Urothelium cell line (cell line): ENCODE results near the gene CALD1.
A peak's percentile ranks its signal among the peaks of the same experiment; 100 is the strongest.

Experiments used
- DNase-seq: peaks from one replicate; pipeline ENCODE4 v3.0.0; 2011; ENCODE audit warnings: low spot score, mixed read lengths
- FAIRE-seq: peaks from 2 replicates; lab custom pipeline; 2011; peaks lifted over from hg19 to GRCh38; lab: Jason Lieb, UNC

CALD1 gene, protein sequence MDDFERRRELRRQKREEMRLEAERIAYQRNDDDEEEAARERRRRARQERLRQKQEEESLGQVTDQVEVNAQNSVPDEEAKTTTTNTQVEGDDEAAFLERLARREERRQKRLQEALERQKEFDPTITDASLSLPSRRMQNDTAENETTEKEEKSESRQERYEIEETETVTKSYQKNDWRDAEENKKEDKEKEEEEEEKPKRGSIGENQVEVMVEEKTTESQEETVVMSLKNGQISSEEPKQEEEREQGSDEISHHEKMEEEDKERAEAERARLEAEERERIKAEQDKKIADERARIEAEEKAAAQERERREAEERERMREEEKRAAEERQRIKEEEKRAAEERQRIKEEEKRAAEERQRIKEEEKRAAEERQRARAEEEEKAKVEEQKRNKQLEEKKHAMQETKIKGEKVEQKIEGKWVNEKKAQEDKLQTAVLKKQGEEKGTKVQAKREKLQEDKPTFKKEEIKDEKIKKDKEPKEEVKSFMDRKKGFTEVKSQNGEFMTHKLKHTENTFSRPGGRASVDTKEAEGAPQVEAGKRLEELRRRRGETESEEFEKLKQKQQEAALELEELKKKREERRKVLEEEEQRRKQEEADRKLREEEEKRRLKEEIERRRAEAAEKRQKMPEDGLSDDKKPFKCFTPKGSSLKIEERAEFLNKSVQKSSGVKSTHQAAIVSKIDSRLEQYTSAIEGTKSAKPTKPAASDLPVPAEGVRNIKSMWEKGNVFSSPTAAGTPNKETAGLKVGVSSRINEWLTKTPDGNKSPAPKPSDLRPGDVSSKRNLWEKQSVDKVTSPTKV

GRCh38 chr7:134778941-134779740, at the start of gene CALD1:
Gene CALD1 (plus strand): TSS chr7:134779634. CDS start chr7:134867734, 88,100 bp downstream.
- FAIRE-seq: no peak
- DNase-seq: peak; percentile 85

DNA sequence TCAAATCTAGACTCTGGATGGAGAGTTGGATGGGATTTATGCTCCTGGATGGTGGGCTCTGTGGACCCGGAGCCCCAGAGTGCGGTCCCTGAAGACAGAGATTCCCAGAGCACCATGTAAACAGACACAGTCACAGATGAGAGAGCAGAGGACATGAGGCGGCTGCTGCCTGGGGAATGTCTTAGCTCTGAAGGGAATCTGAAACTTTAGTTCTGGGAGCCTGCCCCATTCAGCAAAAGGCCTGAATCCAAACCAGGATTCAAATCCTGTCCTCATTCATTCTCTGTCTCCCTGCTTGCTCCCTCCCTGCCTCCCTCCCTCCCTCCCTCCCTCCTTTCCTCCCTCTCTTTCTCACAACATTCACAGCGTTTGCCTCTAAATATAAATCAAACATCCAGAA, 49.5 kb upstream of the CALD1 start:
- no peak for DNase-seq
- no peak for FAIRE-seq

DNA sequence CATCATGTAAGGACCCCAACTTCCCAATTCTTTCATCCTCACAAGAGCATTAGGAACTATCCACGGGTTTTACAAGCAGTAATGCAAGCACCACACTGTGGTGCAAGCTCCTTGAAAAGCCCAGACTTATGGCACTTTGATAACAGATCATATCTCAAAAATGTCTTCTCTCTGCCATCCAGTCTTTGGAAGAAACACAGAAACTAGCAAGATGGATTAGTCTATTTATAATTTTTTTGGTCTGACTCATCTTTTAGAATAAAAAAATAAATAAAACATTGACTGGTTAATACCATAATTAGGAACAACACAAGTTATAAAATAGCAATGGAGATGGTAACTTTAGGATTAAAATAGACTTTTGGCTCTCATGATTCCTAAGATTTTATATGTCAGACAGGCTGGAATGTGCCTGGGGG, 49.0 kb upstream of the CALD1 start:
- DNase-seq (no peak), FAIRE-seq (no peak)

- FAIRE-seq: no peak
- no peak for DNase-seq
Measured at GRCh38 chr7:134731616-134732015, 47.8 kb upstream of the CALD1 start.

- DNase-seq (no peak), FAIRE-seq (no peak)
Measured at GRCh38 chr7:134732728-134733127, 46.7 kb upstream of the CALD1 start.

GRCh38 chr7:134736381-134736780, 43.1 kb upstream of the CALD1 start:
- DNase-seq: no peak
- no peak for FAIRE-seq

DNA sequence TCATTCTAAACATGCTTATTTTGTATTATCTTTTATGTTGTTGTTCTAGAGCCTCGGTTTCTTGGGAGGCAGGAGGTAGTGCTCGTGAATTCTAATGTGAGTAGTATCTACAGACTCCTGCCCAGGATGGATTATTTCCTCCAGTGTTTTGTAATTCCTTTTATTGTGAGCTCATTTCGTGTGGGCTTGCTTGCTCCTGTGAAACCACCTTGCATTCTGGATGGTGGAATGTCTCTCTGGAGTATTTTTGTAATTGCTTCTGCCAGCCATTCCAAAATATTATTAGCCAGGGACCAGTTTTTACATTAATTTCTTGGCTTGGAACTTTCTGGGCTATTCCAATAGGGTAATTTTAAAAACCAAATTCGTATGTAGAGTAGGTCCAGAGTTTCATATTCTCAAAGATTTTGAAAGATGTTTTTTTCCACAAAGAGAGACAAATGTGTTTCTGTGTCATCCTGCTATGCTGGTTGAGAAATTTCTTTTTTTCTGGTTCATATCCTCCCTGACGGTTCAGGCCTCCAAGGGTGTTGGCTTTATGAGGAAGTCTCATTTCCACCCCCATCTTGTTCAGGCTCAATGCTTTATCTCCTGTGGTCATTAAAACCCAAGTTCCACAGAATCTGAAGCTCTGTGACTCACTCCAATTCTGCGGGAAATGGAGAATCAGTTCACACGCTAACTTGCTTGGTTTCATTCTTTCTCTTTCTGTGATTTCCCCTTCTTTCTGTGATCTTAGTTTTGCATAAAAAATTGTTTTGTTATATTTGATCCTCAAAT, 41.7 kb upstream of the CALD1 start:
- DNase-seq: no peak
- no peak for FAIRE-seq

- FAIRE-seq: no peak
- DNase-seq: no peak
Measured at GRCh38 chr7:134739362-134739761, 40.1 kb upstream of the CALD1 start.

GRCh38 chr7:134740376-134740775, 39.1 kb upstream of the CALD1 start:
- no peak for FAIRE-seq
- DNase-seq: no peak

GRCh38 chr7:134741907-134742635, 37.4 kb upstream of the CALD1 start:
- FAIRE-seq (no peak), DNase-seq (peak; percentile 57)

DNA sequence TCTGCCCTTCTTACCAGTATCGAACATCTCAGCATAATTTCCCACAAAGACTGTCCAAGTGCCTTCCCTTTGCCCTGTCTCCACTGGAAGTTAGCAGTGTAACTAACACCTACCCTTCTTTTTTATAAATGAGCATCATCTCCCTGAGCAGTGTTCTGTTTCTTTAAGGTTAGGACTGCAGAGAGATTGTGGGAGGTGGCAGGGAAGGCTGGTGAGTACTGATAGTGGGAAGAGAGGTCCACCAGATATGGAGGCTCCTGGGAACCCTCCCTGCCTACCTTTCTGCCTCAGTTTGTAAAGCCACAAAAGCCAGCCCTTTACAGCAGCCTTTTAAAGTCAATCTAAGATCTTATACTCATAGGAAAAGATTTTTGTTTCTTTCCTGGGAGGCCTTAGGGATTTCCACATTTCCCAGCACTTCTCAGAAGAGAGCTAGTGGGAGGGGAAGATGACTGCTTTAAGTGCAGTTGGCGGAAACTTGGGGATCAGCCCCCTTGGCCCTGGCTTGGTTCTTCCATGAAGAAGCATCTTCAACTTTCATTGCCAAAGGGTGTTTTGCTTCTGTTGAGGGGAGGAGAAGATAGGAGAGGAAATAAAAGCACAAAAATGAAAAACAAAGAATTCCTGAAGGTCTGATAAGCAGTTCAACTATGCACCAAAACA, 36.6 kb upstream of the CALD1 start:
- DNase-seq: no peak
- no peak for FAIRE-seq

- no peak for DNase-seq
Measured at GRCh38 chr7:134744569-134744968, 34.9 kb upstream of the CALD1 start.

DNA sequence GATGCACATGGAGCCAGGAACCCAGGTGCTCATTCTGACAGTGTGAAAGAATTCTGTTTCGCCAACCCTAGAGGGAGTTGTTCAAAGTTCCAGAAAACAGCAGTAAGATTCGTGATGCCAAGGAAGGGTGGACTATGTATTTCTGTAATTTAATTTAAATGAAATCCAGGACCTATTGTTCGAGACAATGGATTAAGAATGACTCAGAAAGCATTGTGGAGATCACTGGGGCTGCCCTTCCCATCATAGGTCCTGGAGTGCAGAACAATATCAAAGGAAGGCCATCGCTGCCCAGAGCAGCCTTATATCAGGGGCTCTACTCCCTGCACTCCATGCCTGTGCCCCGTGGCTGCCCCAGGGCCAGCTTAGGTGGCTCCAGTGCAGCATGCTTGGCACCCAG, 32.1 kb upstream of the CALD1 start:
- no peak for DNase-seq
- FAIRE-seq: no peak

More at GRCh38 chr7:134744569-134744968, 34.9 kb upstream of the CALD1 start:
- FAIRE-seq: no peak

DNA sequence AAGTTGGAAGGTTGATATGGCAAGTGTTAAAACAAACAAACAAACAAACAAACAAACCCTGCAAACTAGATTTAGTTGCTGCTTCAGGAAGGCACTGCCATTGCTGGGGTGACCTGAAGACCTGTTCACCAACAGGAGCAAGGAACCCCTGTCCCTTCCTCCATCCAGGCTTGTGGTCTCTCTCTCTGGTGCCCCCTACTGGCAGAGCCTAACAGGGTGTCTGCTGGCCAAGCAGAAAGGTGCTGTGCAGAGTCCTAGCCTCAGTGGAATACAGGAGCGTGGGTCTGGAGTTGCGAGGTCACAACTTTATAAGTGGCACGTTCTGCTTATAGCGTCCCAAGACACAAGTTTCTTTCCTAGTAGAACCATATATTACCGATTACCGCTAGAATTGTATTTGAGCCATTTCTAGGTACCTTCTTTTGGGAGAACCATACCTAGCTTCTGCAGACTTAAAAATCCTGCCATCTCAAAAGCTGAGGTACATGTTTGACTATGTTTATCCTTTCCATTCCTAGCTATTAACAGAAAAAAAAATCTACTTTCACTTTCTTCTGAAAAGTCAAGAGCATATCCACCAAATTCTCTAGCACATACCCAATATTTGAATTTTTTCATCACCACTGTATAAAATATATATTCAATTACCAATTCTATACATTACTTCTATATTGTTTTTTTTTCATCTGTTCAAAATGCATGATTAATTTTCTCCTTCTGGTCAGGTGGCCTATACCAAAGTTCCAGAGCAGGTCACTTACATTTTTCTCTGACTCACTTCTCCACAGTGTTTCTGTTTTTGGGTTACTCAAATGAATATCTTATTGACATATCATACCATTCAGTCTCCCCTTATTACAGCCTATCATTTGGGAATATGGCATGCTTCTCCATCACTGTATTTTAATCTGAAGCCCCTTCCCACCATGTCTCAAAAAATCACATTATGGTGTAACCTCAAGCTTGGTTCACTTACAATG, 29.1 kb upstream of the CALD1 start:
- FAIRE-seq: no peak
- DNase-seq: no peak

DNA sequence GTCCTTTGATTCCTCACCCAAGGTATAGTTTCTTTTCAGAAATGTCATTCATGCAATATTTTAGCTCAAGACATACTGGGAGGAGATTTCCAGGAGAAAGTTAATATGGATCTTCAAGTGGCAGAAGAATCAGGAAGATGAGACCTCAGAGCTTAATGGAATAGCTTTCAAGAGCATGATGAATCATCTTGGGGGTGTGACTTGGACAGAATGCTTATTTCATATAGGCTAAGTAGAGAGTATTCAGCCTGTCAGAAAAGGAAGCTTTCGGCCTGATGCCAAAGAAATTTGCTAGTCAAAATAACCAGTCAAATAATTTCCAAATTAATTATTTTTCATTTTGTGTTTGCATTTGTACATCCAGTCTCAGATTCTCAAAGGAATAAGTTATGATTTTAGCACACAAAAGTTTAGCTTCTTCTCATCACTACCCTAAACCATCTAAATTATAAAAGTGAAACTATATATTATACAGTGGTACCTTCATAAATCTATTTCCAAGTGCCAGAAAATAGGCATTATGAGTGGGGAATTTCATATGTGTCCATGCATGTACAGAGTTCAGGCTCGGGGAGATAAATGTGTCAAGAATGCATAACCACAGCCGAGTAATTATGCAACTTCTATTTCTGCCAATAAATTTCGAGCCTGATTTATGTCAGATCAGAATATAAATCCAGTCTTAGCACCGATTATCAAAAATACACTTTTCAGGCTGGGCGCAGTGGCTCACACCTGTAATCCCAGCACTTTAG, 27.3 kb upstream of the CALD1 start:
- DNase-seq: no peak
- no peak for FAIRE-seq

- DNase-seq: no peak
- no peak for FAIRE-seq
Measured at GRCh38 chr7:134755422-134756022, 23.9 kb upstream of the CALD1 start.

GRCh38 chr7:134757938-134758337, 21.5 kb upstream of the CALD1 start:
- FAIRE-seq (no peak), DNase-seq (no peak)
